HepG2 (cell line): ENCODE results near the gene MAB21L4. TPM values are rescaled to one million over a fixed set of nuclear protein-coding genes. Genes with fewer than 3 reads are reported as not detected.
A peak's percentile ranks its signal among the peaks of the same experiment; 100 is the strongest.

Experiments used
- ATF4 ChIP-seq, 2 experiments: fragments of 450-650 bp in 1 of 2; sonication (generic) in 1 of 2; formaldehyde crosslinking; IDR thresholded peaks; 2 replicates each; pipeline versions ENCODE4 v1.5.0 to v1.8.0; 2020 to 2022; ENCODE audit warnings: mild to moderate bottlenecking in 1 of 2, missing genetic modification reagents in 1 of 2
- CEBPG ChIP-seq: IDR thresholded peaks from 2 replicates; pipeline ENCODE4 v1.6.1; 2016
- HIVEP1 ChIP-seq: sonication (generic); formaldehyde crosslinking; IDR thresholded peaks from 2 replicates; pipeline ENCODE4 v1.4.0; 2020; ENCODE audit warnings: mild to moderate bottlenecking, missing genetic modification reagents
- KAT8 ChIP-seq: IDR thresholded peaks from 2 replicates; pipeline ENCODE4 v1.6.1; 2016; ENCODE audit warnings: missing genetic modification reagents, missing compliant biosample characterization
- SRY ChIP-seq: sonication (generic); formaldehyde crosslinking; IDR thresholded peaks from 2 replicates; pipeline ENCODE4 v1.8.0; 2022; ENCODE audit warnings: mild to moderate bottlenecking, missing genetic modification reagents
- SSRP1 ChIP-seq: IDR thresholded peaks from 2 replicates; pipeline ENCODE4 v1.6.1; 2016; ENCODE audit warnings: control low read depth
- ZBTB7A ChIP-seq: sonication (generic); formaldehyde crosslinking; IDR thresholded peaks from 2 replicates; pipeline ENCODE4 v1.8.0; 2022; ENCODE audit warnings: mild to moderate bottlenecking, missing genetic modification reagents
- ZNF124 ChIP-seq: sonication (generic); formaldehyde crosslinking; IDR thresholded peaks from 2 replicates; pipeline ENCODE4 v1.4.0; 2020; ENCODE audit warnings: missing genetic modification reagents
- ZNF296 ChIP-seq: sonication (generic); formaldehyde crosslinking; conservative IDR thresholded peaks from 2 replicates; pipeline ENCODE4 v1.5.0; 2020; ENCODE audit warnings: mild to moderate bottlenecking, missing genetic modification reagents
- polyA plus RNA-seq, 8 experiments: library from polyadenylated mRNA; depleted of rRNA in 3 of 8; stranded (reverse) in 7 of 8; unstranded in 1 of 8; fragments of >200 nt; fragmentation: Illumina TruSeq in 4 of 8; extraction: Trizol in 4 of 8; gene quantifications; 2 replicates each; pipeline versions ENCODE4 v1.2.1 to v1.2.3, GENCODE V29; 2011 to 2016; ENCODE audit warnings: low read depth in 4 of 8, missing spikeins in 1 of 8, mixed read lengths in 1 of 8; ENCODE audit not compliant: insufficient read depth in 1 of 8
- total RNA-seq, 5 experiments: library from RNA; depleted of rRNA; stranded (reverse); fragments of >200 nt; fragmentation: Illumina TruSeq; extraction: Trizol; gene quantifications; 2 replicates each; pipeline ENCODE4 v1.2.3, GENCODE V29; 2016; ENCODE audit warnings: low read depth in 1 of 5
- TF ChIP-seq, protein P1 (sequence below): sonication (generic); formaldehyde crosslinking; IDR thresholded peaks from 2 replicates; pipeline ENCODE4 v1.4.0; 2020; ENCODE audit warnings: missing genetic modification reagents, mild to moderate bottlenecking, borderline replicate concordance

The MAB21L4 gene
- total and polyA plus RNA-seq, 2 of the 13 experiments (the other 11 are each of a cell fraction or from before 2014, with no cell fraction given), result 3.0 to 14.0 TPM

GRCh38 chr2:240869109-240869955 is 26.6 kb downstream of the MAB21L4 start (continued):
- TF ChIP-seq CEBPG (CRISPR knock-in tag) (no peak), SRY (CRISPR knock-in tag) (0 out of 2 replicates have a peak, but pooled peaks have one; percentile 37), KAT8 (CRISPR knock-in tag) (no peak), SSRP1 (no peak), ZBTB7A (CRISPR knock-in tag) (no peak), ZNF124 (CRISPR knock-in tag) (no peak), HIVEP1 (no peak), ZNF296 (0 out of 2 replicates have a peak, but pooled peaks have one; percentile 27), ATF4 (CRISPR knock-in tag; IDR thresholded peaks at IDR 0.05) (no peak)
- TF ChIP-seq, protein P1, sequence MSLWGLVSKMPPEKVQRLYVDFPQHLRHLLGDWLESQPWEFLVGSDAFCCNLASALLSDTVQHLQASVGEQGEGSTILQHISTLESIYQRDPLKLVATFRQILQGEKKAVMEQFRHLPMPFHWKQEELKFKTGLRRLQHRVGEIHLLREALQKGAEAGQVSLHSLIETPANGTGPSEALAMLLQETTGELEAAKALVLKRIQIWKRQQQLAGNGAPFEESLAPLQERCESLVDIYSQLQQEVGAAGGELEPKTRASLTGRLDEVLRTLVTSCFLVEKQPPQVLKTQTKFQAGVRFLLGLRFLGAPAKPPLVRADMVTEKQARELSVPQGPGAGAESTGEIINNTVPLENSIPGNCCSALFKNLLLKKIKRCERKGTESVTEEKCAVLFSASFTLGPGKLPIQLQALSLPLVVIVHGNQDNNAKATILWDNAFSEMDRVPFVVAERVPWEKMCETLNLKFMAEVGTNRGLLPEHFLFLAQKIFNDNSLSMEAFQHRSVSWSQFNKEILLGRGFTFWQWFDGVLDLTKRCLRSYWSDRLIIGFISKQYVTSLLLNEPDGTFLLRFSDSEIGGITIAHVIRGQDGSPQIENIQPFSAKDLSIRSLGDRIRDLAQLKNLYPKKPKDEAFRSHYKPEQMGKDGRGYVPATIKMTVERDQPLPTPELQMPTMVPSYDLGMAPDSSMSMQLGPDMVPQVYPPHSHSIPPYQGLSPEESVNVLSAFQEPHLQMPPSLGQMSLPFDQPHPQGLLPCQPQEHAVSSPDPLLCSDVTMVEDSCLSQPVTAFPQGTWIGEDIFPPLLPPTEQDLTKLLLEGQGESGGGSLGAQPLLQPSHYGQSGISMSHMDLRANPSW (CRISPR knock-in tag), result no peak
- TF ChIP-seq, all 625 proteins: peak for 23
